Smooth muscle cell (in vitro differentiated cells): ENCODE measurements around the gene CASP10. TPM values are rescaled to one million over a fixed set of nuclear protein-coding genes. Genes with fewer than 3 reads are reported as not detected.

Experiments used
- DNase-seq: peaks from one replicate; lab custom pipeline; 2025; ENCODE audit not compliant: unreplicated experiment; lab: John Stamatoyannopoulos, UW
- H2AFZ ChIP-seq: fragments of 200-600 bp; sonication (generic); 2 replicates; pipeline ENCODE4 v1.6.0; 2016; ENCODE audit warnings: antibody characterized with exemption, low read depth, mild to moderate bottlenecking
- H3F3A ChIP-seq: fragments of 200-600 bp; sonication (generic); 2 replicates; pipeline ENCODE4 v1.6.0; 2017; ENCODE audit warnings: antibody characterized with exemption, low read depth
- H3K27ac ChIP-seq: fragments of 200-600 bp; sonication (generic); 2 replicates; pipeline ENCODE4 v1.5.1; 2016; ENCODE audit warnings: low read depth, mild to moderate bottlenecking
- H3K27me3 ChIP-seq: fragments of 200-600 bp; sonication (generic); 2 replicates; pipeline ENCODE4 v1.6.1; 2016; ENCODE audit warnings: low read depth, mild to moderate bottlenecking
- H3K36me3 ChIP-seq: fragments of 200-600 bp; sonication (generic); 2 replicates; pipeline ENCODE4 v1.5.1; 2016; ENCODE audit warnings: low read depth
- H3K4me1 ChIP-seq: fragments of 200-600 bp; sonication (generic); 2 replicates; pipeline ENCODE4 v1.5.1; 2016; ENCODE audit warnings: low read depth
- H3K4me2 ChIP-seq: fragments of 200-600 bp; sonication (generic); 2 replicates; pipeline ENCODE4 v1.6.0; 2016; ENCODE audit warnings: mild to moderate bottlenecking
- H3K4me3 ChIP-seq: fragments of 200-600 bp; sonication (generic); 2 replicates; pipeline ENCODE4 v1.5.1; 2016; ENCODE audit warnings: mild to moderate bottlenecking
- H3K79me2 ChIP-seq: fragments of 200-600 bp; sonication (generic); 2 replicates; pipeline ENCODE4 v1.6.0; 2016; ENCODE audit warnings: low read depth, mild to moderate bottlenecking
- H3K9ac ChIP-seq: fragments of 200-600 bp; sonication (generic); 2 replicates; pipeline ENCODE4 v1.6.0; 2016; ENCODE audit warnings: low read depth
- H3K9me3 ChIP-seq: fragments of 200-600 bp; sonication (generic); replicated peaks from 2 replicates; pipeline ENCODE4 v1.5.1; 2016; ENCODE audit warnings: low read depth
- H4K20me1 ChIP-seq: fragments of 200-600 bp; sonication (generic); 2 replicates; pipeline ENCODE4 v1.6.0; 2016; ENCODE audit warnings: low read depth
- WGBS: methylation state at CpG from one replicate; pipeline ENCODE4 v1.1.7; 2016; ENCODE audit warnings: low lambda C conversion rate; 5-methylcytosine and 5-hydroxymethylcytosine counted together
- polyA plus RNA-seq: library from polyadenylated mRNA; unstranded; fragments of >200 nt; fragmentation: Nextera tagmentation; extraction: Ambion mirVana; gene quantifications from 2 replicates; pipeline ENCODE4 v1.2.1, GENCODE V29; 2016
- total RNA-seq: library from RNA; depleted of rRNA; stranded (reverse); fragments of >200 nt; gene quantifications from 2 replicates; pipeline ENCODE4 v1.2.3, GENCODE V29; 2014
- TF ChIP-seq, protein P1 (sequence below): fragments of 200-600 bp; sonication (generic); IDR thresholded peaks from 2 replicates; pipeline ENCODE4 v1.5.1; 2017; ENCODE audit warnings: borderline replicate concordance, mild to moderate bottlenecking, antibody characterized with exemption; ENCODE audit not compliant: insufficient read depth, poor library complexity, severe bottlenecking

Gene CASP10
- total and polyA plus RNA-seq, 2 experiments from 2014 or later: 0.36 to 1.1 TPM

DNA sequence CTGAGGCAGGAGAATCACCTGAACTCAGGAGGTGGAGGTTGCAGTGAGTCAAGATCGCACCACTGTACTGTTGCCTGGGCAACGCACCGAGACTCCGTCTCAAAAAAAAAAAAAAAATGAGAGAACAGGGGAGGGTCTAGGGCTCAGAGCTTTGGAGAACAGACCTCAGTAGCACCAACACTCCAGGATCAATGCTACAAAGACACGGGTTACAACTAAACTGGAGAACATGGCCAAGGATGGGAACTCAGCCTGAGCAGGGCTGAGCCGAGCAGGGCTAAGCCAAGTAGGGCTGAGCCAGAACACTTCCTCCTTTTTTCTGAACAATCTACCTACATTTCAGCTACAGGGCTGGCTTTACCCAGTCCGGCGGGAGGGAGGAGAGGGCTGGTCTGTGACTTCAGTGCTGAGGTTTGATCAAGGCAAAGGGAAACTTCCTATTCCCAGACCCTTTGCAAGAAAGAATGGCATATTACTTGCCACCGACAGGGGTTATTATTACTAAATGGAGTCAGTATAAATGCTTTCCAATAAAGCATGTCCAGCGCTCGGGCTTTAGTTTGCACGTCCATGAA, 74.5 kb downstream of the CASP10 start:
- no peaks in the 10 kb centered on the region for H3K36me3 ChIP-seq
- no peaks in the 10 kb centered on the region for H3K9me3 ChIP-seq
- TF ChIP-seq, protein P1, sequence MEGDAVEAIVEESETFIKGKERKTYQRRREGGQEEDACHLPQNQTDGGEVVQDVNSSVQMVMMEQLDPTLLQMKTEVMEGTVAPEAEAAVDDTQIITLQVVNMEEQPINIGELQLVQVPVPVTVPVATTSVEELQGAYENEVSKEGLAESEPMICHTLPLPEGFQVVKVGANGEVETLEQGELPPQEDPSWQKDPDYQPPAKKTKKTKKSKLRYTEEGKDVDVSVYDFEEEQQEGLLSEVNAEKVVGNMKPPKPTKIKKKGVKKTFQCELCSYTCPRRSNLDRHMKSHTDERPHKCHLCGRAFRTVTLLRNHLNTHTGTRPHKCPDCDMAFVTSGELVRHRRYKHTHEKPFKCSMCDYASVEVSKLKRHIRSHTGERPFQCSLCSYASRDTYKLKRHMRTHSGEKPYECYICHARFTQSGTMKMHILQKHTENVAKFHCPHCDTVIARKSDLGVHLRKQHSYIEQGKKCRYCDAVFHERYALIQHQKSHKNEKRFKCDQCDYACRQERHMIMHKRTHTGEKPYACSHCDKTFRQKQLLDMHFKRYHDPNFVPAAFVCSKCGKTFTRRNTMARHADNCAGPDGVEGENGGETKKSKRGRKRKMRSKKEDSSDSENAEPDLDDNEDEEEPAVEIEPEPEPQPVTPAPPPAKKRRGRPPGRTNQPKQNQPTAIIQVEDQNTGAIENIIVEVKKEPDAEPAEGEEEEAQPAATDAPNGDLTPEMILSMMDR: no peak
- no peaks in the 10 kb centered on the region for H3K27me3 ChIP-seq
- no peaks in the 10 kb centered on the region for H3F3A ChIP-seq
- DNase-seq: no peak
- no peaks in the 10 kb centered on the region for H4K20me1 ChIP-seq
- H3K79me2 ChIP-seq: peaks cover 19% of the 10 kb centered on the region
- WGBS: 48% methylated on average over 12 of the region's 12 CpGs
- peak overlapping the region; percentile 93 for H3K27ac ChIP-seq
- H3K4me2 ChIP-seq: peak overlapping the region; percentile 92
- H3K4me1 ChIP-seq: no peaks in the 10 kb centered on the region
- peak overlapping the region; percentile 93 for H2AFZ ChIP-seq
- peak overlapping the region; percentile 63 for H3K4me3 ChIP-seq
- no peak overlapping the region for H3K9ac ChIP-seq

DNA sequence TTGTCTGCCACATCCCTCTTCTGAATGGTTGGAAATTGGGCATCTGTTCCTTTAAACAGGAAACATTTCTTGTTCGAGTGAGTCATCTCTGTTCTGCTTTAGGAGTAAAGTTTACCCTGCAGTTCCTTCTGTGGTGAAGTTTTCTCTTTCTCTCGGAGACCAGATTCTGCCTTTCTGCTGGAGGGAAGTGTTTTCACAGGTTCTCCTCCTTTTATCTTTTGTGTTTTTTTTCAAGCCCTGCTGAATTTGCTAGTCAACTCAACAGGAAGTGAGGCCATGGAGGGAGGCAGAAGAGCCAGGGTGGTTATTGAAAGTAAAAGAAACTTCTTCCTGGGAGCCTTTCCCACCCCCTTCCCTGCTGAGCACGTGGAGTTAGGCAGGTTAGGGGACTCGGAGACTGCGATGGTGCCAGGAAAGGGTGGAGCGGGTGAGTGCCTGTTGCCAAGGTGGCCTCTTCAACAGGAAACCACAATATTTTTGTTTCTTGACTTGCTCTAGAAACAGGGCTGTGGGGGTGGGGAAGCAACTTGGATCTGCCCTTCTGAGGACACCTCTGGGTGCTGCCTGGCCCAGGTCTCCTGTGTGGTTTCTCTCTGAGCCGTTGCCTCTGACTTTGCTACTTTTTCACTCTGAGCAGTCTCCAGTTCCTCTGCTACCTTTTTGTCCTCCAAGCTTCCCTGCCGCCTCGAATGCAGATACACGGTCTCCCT, 75.2 kb downstream of the CASP10 start:
- H3K4me2 ChIP-seq: peak overlapping the region; percentile 92
- H4K20me1 ChIP-seq: no peaks in the 10 kb centered on the region
- H2AFZ ChIP-seq: peak overlapping the region; percentile 93
- H3K27me3 ChIP-seq: no peaks in the 10 kb centered on the region
- H3K9me3 ChIP-seq: no peaks in the 10 kb centered on the region
- peaks cover 19% of the 10 kb centered on the region for H3K79me2 ChIP-seq
- TF ChIP-seq, protein P1: peak; percentile 9
- H3F3A ChIP-seq: no peaks in the 10 kb centered on the region
- no peaks in the 10 kb centered on the region for H3K4me1 ChIP-seq
- peak overlapping the region; percentile 80 for H3K9ac ChIP-seq
- peak overlapping the region; percentile 93 for H3K27ac ChIP-seq
- WGBS: 4% methylated on average over 10 of the region's 10 CpGs
- H3K4me3 ChIP-seq: peak overlapping the region; percentile 63
- no peaks in the 10 kb centered on the region for H3K36me3 ChIP-seq
- DNase-seq: no peak

DNA sequence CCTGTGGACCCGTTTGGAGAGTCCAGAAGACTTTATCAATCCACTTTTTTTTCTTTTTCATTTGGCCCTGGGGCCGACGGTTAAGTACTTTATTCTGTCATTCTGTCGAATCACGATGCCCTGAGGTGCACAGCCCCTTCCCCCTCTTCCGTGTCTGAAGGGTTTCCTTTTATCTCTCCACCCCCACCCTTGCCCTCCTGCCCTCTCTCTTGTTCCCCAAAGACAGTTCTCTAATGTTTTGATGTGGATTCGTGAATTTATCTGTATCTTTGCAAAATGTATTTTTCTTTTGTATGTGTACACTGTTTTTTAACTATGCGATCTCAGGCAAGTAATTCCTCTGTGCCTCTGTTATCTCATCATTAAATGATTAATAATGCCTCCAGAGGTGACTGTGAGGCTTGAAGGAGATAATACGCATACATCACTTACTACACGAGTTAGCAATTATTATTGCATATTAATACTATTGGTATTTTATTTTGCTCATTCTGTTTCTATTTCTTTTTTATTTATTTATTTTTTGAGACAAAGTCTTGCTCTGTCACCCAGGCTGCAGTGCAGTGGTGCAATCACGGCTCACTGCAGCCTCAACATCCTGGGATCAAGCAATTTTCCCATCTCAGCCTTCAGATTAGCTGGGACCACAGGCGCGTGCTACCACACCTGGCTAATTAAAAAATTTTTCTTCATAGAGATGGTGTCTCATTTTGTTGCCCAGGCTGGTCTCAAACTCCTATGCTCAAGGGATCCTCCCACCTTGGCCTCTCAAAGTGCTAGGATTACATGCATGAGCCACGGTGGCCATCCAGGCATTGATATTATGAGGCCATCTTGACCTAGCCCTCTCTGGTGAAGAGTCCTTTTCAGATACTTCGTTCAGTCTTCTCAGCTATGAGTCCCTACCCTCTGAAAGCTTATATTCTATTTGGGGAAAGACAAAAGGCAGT, 76.0 kb downstream of the CASP10 start:
- Histone ChIP-seq H3K27me3 (no peaks in the 10 kb centered on the region), H3K36me3 (no peaks in the 10 kb centered on the region), H4K20me1 (no peaks in the 10 kb centered on the region), H3K79me2 (peaks cover 19% of the 10 kb centered on the region), H3K9me3 (no peaks in the 10 kb centered on the region), H3K4me2 (peak overlapping the region; percentile 92), H3K4me3 (peak overlapping the region; percentile 63), H3K4me1 (no peaks in the 10 kb centered on the region), H3F3A (no peaks in the 10 kb centered on the region), H3K27ac (peak overlapping the region; percentile 93), H3K9ac (peak overlapping the region; percentile 80), H2AFZ (peak overlapping the region; percentile 93)
- DNase-seq: no peak
- TF ChIP-seq, protein P1: no peak
- 37% methylated on average over 15 of the region's 15 CpGs for WGBS
